Activated CD8-positive, alpha-beta memory T cell treated with anti-CD3 and anti-CD28 coated beads for 36 hours (primary cell): ENCODE data around the gene SMYD2. TPM values are rescaled to one million over a fixed set of nuclear protein-coding genes. Genes with fewer than 3 reads are reported as not detected.

Experiments used
- CTCF ChIA-PET: fragments of 350-600 bp; sonication (Branson Sonifier 250); formaldehyde crosslinking; loops from one replicate; lab custom pipeline; 2021; ENCODE audit warnings: antibody characterized with exemption; lab: Charles Lee
- POLR2A ChIA-PET: fragments of 350-600 bp; sonication (Branson Sonifier 250); formaldehyde crosslinking; loops from one replicate; lab custom pipeline; 2021; ENCODE audit warnings: antibody characterized with exemption; lab: Charles Lee
- total RNA-seq, 2 experiments: library from RNA; stranded (reverse); gene quantifications; one replicate each; pipeline ENCODE4 v1.2.3, GENCODE V29; 2021

The SMYD2 gene
- total RNA-seq, 2 experiments from 2014 or later: 30.0 to 32.4 TPM

- CTCF ChIA-PET: interaction anchor here (1.3 kb wide), 1 partner anchor 132 kb away, joined by 3 read pairs; no protein-coding TSS in a partner anchor
- POLR2A ChIA-PET: no interaction called here
These were observed 15.0 kb downstream of the SMYD2 start for GRCh38 chr1:214295934-214296333.

- POLR2A ChIA-PET: no interaction called here
- CTCF ChIA-PET: interaction anchor here (1.0 to 1.3 kb wide), 2 partner anchors 32 to 131 kb away, joined by 3 read pairs; no protein-coding TSS in a partner anchor
These were observed 16.1 kb downstream of the SMYD2 start for GRCh38 chr1:214296860-214297745.

- ChIA-PET CTCF (no interaction called here), POLR2A (interaction anchor here (0.6 kb wide), 1 partner anchor 326 kb away, joined by 3 read pairs; no protein-coding TSS in a partner anchor)
These were observed 19.3 kb downstream of the SMYD2 start for GRCh38 chr1:214300149-214300780.

- ChIA-PET CTCF (interaction anchor here (0.6 to 1.6 kb wide), 2 partner anchors 31 to 58 kb away, joined by 4 read pairs; no protein-coding TSS in a partner anchor), POLR2A (no interaction called here)
These were observed 20.6 kb downstream of the SMYD2 start for GRCh38 chr1:214301526-214301925.

- CTCF ChIA-PET: interaction anchor here (1.6 to 1.9 kb wide), 2 partner anchors 30 to 42 kb away, joined by 4 to 8 read pairs; no protein-coding TSS in a partner anchor
- POLR2A ChIA-PET: no interaction called here
These were observed 22.4 kb downstream of the SMYD2 start for GRCh38 chr1:214303141-214303930.

GRCh38 chr1:214305164-214305751 is 24.3 kb downstream of the SMYD2 start:
- CTCF ChIA-PET: interaction anchor here (1.9 kb wide), 1 partner anchor 44 kb away, joined by 8 read pairs; no protein-coding TSS in a partner anchor
- POLR2A ChIA-PET: no interaction called here

GRCh38 chr1:214306269-214306668 is 25.3 kb downstream of the SMYD2 start:
- ChIA-PET CTCF (interaction anchor here (1.1 kb wide), 1 partner anchor 26 kb away, joined by 3 read pairs; no protein-coding TSS in a partner anchor), POLR2A (no interaction called here)

GRCh38 chr1:214310010-214310409 is 29.1 kb downstream of the SMYD2 start:
- CTCF ChIA-PET: no interaction called here
- POLR2A ChIA-PET: no interaction called here

- ChIA-PET CTCF (interaction anchor here (1.3 to 2.0 kb wide), 2 partner anchors 18 to 49 kb away, joined by 3 to 4 read pairs; no protein-coding TSS in a partner anchor), POLR2A (no interaction called here)
These were observed 30.1 kb downstream of the SMYD2 start for GRCh38 chr1:214310777-214311690.

- ChIA-PET CTCF (interaction anchor here (1.3 to 2.0 kb wide), 2 partner anchors 51 kb away, joined by 3 to 4 read pairs; no protein-coding TSS in a partner anchor), POLR2A (no interaction called here)
These were observed 31.6 kb downstream of the SMYD2 start for GRCh38 chr1:214312530-214313051.

GRCh38 chr1:214314178-214314843 is 33.4 kb downstream of the SMYD2 start:
- ChIA-PET CTCF (no interaction called here), POLR2A (no interaction called here)

- POLR2A ChIA-PET: no interaction called here
- CTCF ChIA-PET: interaction anchor here (0.7 to 0.8 kb wide), 2 partner anchors 16 to 55 kb away, joined by 3 read pairs; no protein-coding TSS in a partner anchor
These were observed 35.6 kb downstream of the SMYD2 start for GRCh38 chr1:214316593-214316992.

- ChIA-PET CTCF (interaction anchor here (0.7 to 0.8 kb wide), 2 partner anchors 15 to 56 kb away, joined by 3 read pairs; no protein-coding TSS in a partner anchor), POLR2A (no interaction called here)
These were observed 36.3 kb downstream of the SMYD2 start for GRCh38 chr1:214317300-214317699.

GRCh38 chr1:214317734-214318133 is 36.8 kb downstream of the SMYD2 start:
- CTCF ChIA-PET: interaction anchor here (1.4 kb wide), 1 partner anchor 57 kb away, joined by 5 read pairs; no protein-coding TSS in a partner anchor
- POLR2A ChIA-PET: no interaction called here

GRCh38 chr1:214318356-214318755 is 37.4 kb downstream of the SMYD2 start:
- CTCF ChIA-PET: interaction anchor here (1.4 to 1.5 kb wide), 3 partner anchors 10 to 57 kb away, joined by 3 to 5 read pairs (median 4); no protein-coding TSS in a partner anchor

GRCh38 chr1:214318956-214319736 is 38.2 kb downstream of the SMYD2 start:
- ChIA-PET CTCF (interaction anchor here (0.5 to 1.5 kb wide), 4 partner anchors 9 to 58 kb away, joined by 3 to 5 read pairs (median 4); no protein-coding TSS in a partner anchor), POLR2A (no interaction called here)

More at GRCh38 chr1:214318356-214318755, 37.4 kb downstream of the SMYD2 start:
- POLR2A ChIA-PET: no interaction called here
